ENCODE results near the gene RNF168.
A peak's percentile ranks its signal among the peaks of the same experiment; 100 is the strongest.
"Not testable (repeated sequence)": the region's sequence is repeated elsewhere in the genome, so short reads cannot be mapped to it uniquely, and the experiment has no call there.

Gene RNF168

GRCh38 chr3:196463804-196464203, 39.8 kb downstream of the RNF168 start:
- no peak for DNase-seq

DNA sequence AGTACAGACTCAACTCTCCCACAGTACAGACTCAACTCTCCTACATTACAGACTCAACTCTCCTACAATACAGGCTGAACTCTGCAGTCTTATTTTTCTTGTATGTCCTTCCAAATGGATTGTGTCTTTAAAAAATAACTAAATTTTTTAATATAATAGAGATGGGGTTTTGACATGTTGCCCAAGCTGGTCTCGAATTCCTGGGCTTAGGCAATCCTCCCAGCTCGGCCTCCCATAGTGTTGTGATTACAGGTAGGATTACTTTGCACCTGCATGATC, 40.2 kb downstream of the RNF168 start:
- no peak for DNase-seq

GRCh38 chr3:196462680-196463477, 40.7 kb downstream of the RNF168 start:
- DNase-seq = not testable (repeated sequence)

- DNase-seq = no peak
Measured at GRCh38 chr3:196458063-196458462, 45.5 kb downstream of the RNF168 start.

DNA sequence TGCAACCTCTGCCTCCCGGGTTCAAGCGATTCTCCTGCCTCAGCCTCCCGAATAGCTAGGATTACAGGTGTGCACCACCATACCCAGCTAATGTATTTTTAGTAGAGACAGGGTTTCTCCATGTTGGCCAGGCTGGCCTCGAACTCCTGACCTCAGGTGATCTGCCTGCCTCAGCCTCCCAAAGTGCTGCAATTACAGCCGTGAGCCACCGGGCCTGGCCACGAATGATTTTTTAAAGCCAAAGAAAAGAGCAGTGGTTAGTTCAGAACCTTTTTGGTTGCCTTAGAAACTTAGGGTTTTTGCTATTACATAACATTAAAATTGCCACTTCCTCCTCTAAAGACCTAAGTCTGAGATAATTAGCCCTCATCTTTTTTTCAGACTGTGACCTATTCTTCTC, 46.1 kb downstream of the RNF168 start:
- DNase-seq = not testable (repeated sequence)

- DNase-seq = no peak
Measured at GRCh38 chr3:196454935-196455334, 48.6 kb downstream of the RNF168 start.

DNA sequence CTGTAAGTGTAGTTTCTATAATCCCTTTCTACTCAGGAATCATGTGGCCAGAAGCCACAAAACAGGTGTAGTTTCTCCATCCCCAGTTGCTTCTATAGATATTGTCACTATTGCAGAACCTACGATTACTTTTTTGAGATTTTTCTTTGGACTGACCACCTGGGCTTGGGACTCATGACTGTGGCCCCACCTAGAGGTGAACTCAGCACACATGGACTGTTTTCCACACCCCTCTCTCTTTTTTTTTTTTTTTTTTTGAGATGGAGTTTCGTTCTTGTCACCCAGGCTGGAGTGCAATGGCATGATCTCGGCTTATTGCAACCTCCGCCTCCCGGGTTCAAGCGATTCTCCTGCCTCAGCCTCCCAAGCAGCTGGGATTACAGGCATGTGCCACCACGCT, 58.2 kb downstream of the RNF168 start:
- not testable (repeated sequence) for DNase-seq

DNA sequence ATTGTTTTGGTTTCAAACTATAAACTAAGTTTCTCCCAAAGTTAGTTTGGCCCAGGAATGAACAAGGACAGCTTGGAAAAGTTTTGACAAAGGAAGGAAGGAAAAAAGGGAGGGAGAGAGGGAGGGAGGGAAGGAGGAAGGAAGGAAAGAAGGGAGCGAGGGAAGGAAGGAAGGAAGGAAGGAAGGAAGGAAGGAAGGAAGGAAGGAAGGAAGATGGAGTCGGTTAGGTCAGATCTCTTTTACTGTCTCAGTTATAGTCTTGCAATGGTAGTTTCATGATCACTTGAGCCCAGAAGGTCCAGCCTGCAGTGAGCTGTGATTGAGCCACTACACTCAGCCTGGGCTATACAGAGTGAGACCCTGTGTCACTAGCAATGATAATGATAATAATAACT, 59.1 kb downstream of the RNF168 start:
- no peak for DNase-seq

DNA sequence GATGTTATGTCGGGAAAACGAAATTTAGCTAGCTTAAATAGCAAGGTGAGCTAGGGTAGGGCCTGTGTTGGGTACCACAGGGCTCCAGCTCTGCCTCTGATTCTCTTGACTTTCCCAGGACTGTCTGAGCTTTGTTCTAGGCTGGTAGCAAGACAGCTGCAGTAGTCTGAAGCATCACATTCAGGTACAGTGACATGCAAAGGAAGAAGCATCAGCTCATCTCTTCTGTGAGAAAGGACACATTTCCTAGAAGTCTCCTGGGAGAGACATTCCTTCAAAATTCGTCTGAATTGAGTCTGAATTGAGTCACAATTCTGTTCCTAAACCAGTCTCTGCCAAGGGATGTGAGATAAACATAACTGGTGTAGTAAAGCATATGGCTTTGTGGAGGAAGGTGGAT, 62.9 kb downstream of the RNF168 start:
- no peak for DNase-seq

- DNase-seq = no peak
Measured at GRCh38 chr3:196440041-196440537, 63.5 kb downstream of the RNF168 start.

GRCh38 chr3:196432137-196432879, 71.3 kb downstream of the RNF168 start, which contains the start of gene UBXN7:
UBXN7 (minus strand) TSS chr3:196432427; CDS start chr3:196432399, 28 bp downstream.
- peak; percentile 78 for DNase-seq

- DNase-seq = peak; percentile 47
Measured at GRCh38 chr3:196431181-196432136, 72.1 kb downstream of the RNF168 start.

GRCh38 chr3:196428041-196428440, 75.5 kb downstream of the RNF168 start:
- DNase-seq = no peak

DNA sequence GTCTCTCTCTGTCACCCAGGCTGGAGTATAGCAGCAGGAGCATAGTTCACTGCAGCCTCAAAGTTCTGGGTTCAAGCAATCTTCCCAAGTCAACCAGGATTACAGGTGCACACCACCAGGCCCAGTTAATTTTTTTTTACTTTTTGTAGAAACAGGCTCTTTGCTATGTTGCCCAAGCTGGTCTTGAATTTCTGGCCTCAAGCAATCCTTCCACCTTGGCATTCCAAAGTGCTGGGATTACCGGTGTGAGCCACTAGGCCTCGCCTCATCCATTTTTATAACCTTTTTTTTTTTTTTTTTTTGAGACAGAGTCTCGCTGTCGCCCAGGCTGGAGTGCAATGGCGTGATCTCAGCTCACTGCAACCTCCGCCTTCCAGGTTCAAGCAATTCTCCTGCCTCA, 79.1 kb downstream of the RNF168 start:
- not testable (repeated sequence) for DNase-seq

- no peak for DNase-seq
Measured at GRCh38 chr3:196423044-196423781, 80.4 kb downstream of the RNF168 start.

DNA sequence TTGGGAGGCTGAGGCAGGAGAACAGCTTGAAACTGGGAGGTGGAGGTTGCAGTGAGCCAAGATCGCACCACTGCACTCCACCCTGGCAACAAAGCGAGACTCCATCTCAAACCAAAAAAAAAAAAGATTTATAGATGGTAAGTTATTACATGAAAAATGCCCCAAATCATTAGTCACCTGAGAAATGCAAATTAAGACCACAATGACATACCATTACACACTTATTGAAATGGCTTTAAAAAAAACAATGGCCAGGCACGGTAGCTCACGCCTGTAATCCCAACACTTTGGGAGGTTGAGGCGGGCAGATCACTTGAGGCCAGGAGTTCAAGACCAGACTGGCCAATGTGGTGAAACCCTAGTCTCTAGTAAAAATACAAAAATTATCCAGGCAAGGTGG, 81.9 kb downstream of the RNF168 start:
- DNase-seq = not testable (repeated sequence)

GRCh38 chr3:196419386-196419785, 84.2 kb downstream of the RNF168 start:
- DNase-seq = no peak
